Adipose tissue (tissue), 3 donors: Measurements from ENCODE around the gene ASNSD1. TPM values are rescaled to one million over a fixed set of nuclear protein-coding genes. Genes with fewer than 3 reads are reported as not detected.

ENCODE experiments used
- H3K27ac ChIP-seq: one replicate; pipeline ENCODE4 v1.5.1; 2013; ENCODE audit warnings: low read depth, low read length
- WGBS, 3 donors: extraction: QIAGEN DNeasy Blood & Tissue Kit; methylation state at CpG; one replicate each; pipeline ENCODE4 v1.1.7; 2013; 5-methylcytosine and 5-hydroxymethylcytosine counted together
- polyA plus RNA-seq, 3 donors: library from polyadenylated mRNA; stranded (reverse); fragments of 200-250 nt; gene quantifications; one replicate each; pipeline ENCODE4 v1.2.3, GENCODE V29; 2013
- donor health status: healthy with polysubstance abuse.
- donor health status: Bipolar disorder and iron deficiency.
- donor health status: healthy.

The ASNSD1 gene
- 10 to 100 TPM; 18.6 to 59.2 (median 28.0) TPM for polyA plus RNA-seq

DNA sequence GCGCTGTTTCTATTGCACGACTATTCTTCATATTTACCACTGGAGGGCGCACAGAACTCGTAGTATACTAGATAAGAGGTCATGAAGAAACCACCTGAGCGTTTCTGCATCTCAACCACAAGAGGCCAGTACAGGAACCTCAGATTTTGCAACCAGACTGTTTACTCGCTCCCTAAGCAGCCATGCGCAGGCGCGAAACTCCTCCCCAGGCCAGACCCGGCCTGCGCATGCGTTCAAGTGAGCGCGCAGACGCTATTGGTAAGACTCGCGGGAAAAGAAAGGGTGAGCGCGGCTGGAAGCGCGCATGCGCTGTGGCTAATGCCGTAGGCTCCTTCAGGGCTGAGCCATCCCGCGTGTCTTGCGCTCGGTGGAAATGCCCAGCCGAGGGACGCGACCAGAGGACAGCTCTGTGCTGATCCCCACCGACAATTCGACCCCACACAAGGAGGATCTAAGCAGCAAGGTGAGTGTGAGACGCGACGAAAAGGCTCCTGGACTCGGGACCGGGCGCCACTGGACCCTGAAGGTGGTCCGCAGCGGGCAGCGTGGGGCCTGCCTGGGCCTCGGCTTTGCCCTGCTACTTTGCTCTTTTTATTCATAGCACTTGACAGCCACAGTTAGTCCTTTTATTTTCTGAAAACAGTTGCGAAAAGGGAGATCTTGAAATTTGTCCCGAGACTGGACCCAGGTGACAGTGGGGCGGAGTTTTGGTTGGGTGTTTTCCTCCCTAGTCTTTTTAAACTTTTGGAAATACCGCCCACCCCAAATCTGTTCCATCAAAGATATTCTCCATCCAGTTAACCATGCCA, at the start of gene ASNSD1:
Gene ASNSD1, plus strand, starts transcription at position 312 of the 809 bp plus-strand sequence. CDS start 4,674 bp downstream, outside the sequence.
- H3K27ac ChIP-seq = no peak within 1 kb of the TSS
- WGBS, 3 donors = 0% methylated on average over 46 of the region's 46 CpGs

DNA sequence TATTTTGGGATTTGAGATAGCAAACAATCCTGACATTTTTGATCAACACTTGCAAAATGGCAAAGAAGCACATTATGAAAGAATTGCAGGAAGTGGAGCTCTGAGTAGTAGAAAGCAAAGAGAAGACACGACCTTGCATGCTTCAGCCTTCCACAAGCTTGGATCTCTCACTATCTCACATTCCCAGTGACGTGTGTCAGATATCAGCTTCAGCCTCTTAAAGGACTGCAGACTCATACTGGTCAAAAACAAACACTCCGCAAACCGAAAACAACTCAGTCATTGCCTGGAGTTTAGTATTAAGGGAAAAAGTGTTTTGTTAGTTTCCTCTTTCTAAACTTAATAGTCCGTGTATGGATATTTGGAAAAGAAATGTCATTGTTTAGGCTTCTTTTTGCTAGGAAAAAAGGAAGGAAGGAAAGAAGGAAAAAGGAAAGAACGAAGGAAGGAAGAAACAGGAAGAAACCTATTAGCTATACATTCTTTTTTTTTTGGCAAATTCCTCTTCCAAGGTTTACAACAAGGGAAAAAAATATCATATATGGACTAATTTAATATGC, 48.1 kb upstream of the ASNSD1 start:
- 3 to 15% (median 6%) methylated on average over 6 of the region's 6 CpGs for WGBS, 3 donors
- H3K27ac ChIP-seq = no peak overlapping the region

DNA sequence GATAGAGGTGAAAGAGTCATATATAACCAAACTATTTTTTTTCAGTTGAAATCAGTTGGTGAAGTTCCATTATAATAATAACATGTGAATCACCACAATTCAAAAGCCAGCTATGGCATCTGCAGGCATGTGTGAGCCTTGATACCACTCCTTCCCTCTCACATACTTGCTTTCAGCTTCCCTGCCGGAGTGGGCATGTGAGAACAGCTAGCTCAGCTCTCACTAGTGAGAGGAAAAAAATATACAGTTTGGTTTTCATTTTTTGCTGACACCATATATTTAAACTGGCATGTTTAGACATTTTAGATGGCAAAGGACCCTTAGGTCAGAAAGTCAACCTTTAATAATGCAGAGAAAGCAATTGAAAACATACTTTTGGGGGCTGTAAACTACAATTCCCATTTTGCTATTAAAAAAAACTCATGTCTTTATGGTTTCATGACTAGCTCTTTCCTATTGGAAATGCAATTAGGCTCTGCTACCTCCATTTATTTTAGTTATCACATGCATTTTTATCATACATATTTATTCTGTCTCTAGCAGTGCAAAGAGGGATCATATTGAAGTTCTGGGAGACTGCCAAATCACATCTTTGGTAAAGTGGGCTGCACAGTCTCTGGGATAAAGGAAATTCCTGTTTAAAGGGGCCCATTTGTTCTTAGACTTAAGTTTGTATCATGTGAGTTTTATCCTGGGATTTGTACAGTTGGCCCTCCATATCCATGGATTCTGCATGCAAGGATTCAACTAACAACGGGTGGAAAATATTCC, 47.4 kb upstream of the ASNSD1 start:
- H3K27ac ChIP-seq = no peak overlapping the region
- WGBS, 3 donors = 47 to 85% (median 48%) methylated on average over 2 of the region's 2 CpGs

DNA sequence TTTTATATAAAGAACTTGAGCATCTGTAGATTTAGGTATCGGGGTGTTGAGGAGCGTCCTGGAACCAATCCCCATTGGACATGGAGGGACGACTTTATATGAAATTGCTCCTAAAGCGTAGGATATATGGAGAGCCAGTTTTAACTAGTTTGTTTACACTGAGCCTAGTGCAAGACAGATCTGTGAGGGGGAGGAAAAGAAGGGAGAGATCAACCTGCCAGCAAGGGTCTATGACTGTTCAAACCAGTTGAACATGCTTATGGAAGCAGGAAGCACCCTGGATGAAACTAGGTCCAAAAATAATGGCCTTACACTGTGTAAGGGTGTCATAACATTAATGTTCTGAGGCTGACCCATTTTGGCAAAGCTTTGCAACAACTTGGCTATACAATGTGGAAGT, 46.7 kb upstream of the ASNSD1 start:
- 87 to 94% (median 93%) methylated on average over 4 of the region's 4 CpGs for WGBS, 3 donors

DNA sequence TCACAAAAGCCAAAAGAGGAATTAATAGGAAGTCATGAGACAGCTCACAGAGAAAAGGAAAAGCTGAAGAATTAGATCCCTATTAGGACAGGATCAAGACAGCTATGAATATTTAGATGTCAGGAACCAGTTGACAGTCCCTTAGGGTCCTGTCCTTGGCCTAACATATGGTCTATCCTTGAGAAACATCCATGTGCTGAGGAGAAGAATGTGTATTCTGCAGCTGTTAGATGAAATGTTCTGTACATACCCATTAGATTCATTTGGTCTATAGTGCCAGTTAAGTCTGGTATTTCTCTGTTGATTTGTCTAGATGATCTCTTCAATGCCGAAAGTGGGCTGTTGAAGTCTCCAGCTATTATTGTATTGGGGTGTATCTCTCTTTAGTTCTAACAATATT, 43.1 kb upstream of the ASNSD1 start:
- no peak overlapping the region for H3K27ac ChIP-seq
- 0% methylated on average over 1 of the region's 1 CpG for WGBS, 3 donors

More for the DNA sequence above, 46.7 kb upstream of the ASNSD1 start:
- H3K27ac ChIP-seq = no peak overlapping the region

DNA sequence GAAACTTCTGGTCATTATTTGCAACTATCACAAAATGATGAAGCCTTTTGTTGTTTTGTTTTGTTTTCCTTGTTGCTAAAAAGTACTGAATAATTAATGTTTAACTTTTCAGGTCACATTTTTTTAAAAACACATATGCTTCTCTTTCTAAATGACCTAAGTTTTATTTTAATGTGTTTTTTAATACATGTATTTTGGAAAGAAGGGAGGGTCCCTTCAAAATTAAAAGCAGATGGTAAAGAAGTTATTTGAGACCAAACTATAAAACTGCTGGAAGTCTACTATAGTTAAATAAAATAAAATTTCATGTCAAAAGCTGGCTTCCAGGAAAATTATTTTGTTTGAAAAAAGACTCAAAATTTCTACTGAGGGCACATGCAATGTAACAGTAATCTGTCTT, 39.5 kb upstream of the ASNSD1 start:
- no peak overlapping the region for H3K27ac ChIP-seq

DNA sequence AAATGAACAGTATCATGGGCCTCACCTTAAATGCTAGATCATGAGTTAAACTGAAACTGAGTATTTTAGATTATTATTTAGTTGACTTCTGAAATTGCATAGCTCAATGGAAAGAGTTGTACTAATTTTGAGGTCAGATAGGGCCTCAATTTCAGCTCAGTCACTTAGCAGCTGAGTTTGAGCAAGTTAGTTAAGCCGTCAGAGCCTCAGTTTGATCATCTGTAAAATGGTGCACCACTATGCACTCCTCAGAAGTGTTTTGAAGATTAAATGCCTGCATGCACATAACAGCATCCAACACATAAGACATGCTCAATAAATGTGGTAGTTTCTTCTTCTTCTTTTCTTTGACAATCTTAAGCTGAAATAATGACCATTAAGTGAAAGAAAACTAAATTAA, 38.2 kb upstream of the ASNSD1 start:
- 88 to 98% (median 93%) methylated on average over 1 of the region's 1 CpG for WGBS, 3 donors

DNA sequence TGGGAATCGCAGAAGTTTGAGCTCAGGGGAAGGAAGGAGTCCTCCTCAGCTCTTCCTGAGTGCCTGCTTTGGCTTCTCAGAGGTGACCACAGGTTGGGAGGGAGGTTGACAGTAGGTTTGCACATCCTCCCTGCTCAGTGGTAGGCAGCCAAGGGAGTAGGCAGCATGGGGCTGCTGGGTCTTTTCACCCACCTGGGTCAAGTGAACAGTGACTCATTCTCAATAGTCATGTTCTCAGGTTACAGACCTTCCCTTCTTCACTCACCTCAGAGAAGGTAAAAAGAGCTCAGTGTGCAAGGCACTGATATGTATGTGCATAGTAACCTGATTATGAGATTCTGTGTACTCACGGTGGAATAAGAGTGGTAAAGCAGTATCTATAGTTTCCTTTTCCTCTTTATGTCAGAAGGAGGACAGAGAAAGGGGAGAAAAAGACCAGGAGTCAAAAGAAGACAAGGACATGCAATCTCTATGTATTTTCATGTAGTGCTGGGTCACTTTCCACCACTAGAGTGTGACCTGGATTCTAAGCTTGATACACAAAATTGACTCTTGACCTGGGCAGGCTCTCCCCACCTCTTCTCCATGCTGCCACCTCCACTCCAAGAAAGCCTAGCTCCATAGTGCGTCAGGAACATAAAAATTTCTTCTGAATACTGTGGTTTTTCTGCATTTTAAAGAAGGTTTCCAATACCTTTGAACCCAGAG, 36.5 kb upstream of the ASNSD1 start:
- no peak overlapping the region for H3K27ac ChIP-seq
- 70 to 79% (median 72%) methylated on average over 3 of the region's 3 CpGs for WGBS, 3 donors

More for the DNA sequence above, 38.2 kb upstream of the ASNSD1 start:
- no peak overlapping the region for H3K27ac ChIP-seq

DNA sequence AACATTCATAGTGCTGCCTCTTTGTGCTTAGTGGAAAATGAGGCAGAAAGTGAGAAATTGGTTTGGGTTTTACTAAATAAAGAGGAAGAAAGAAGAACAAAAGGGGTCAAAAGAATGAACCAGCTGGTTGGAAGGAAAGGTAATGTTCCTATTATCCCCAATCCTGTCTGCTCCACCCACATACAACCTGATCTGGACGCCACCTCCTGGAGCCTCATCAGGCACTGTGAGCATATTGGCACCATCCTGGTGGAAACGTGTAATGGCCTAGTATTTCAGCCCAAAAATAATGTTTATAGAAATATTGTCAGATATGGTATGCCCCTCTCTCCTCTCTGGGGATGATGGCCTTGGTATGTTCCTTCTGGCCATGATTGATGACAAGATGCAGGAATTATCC, 35.6 kb upstream of the ASNSD1 start:
- no peak overlapping the region for H3K27ac ChIP-seq
- 89 to 100% (median 94%) methylated on average over 2 of the region's 2 CpGs for WGBS, 3 donors

DNA sequence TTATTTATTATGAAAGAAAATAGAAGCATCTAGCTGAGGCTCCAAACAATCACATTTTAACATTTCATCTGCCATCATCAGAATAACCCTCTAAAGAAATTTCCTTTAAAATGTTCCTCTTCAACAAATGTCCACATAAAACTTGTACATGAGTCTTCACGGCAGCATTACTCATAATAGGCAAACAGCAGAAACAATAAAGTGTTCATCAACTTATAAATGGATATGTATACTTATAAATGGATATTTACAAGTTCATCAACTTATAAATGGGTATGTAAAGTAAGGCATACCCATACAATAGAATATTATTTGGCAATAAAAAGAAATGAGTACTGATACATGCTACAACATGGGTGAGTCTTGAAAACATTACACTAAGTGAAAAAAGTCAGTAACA, 33.5 kb upstream of the ASNSD1 start:
- no peak overlapping the region for H3K27ac ChIP-seq
- 91 to 100% (median 97%) methylated on average over 1 of the region's 1 CpG for WGBS, 3 donors

DNA sequence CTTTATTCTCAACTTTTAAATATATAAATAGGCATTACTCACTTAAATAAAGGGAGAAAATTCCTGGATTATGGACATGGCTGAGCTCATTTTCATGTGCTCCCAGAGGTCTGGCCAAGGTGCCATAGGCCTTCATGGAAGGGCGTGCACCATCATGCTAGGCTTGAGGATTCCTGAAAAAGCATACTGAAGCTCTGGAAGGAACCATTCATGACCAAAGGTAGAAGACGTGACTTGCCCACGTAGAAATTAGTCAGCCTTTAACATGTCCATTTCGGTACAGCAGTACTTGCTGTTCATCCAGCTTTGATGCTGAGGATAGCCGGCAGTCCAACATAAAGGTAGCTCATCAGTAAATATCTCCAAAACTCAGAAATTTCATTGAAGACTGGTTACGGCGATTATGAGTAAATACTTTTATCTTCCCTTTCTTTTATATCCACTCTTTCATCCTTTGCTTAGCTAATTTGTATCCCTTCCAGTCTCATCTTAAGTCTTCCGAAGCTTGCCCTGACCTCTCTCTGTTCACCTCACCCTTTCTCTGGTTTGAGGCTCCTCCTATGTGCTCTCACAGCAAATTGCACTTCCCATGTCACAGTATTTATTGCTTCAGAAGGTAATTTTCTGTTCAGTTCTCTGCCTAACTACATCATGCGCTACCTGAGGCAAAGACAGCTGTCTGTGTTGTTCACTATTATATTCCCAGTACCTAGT, 32.3 kb upstream of the ASNSD1 start:
- 89 to 93% (median 89%) methylated on average over 9 of the region's 9 CpGs for WGBS, 3 donors
- no peak overlapping the region for H3K27ac ChIP-seq

DNA sequence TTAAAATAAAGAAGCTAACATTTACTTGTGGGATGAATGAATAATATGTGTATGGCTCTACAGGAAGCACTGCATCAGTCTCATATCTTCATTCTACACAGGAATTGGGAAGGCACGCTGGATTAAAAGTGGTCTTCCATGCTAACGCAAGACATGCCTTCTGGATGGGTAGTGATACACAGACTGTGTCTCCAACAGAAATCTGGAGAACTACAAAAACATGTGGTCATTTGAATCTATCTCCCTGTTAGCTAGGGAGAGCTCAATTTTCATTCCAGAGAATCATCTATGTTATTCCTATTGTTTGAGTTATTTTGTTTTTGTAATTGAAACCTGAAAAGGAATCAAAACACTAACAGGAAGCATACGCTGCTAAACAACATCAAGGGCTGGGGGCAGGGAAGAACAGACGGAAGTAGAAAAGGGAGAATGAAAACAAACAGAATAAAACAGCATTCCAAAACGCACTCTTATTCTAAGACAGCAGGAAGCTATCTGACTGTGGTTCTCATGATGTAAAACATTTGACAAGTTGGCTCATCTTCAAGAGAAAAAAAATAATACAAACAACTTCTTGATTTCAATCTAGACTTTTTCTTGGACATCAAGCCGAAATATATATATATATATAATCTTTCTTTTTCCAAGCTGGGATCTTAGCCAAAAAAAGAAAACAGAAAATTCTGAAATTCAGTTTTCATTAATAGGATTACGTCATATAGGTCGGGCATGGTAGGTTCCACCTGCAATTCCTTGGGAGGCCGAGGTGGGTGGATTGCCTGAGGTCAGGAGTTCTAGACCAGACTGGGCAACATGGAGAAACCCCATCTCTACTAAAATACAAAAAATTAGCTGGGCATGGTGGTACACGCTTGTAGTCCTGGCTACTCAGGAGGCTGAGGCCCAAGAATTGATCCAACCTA, 31.5 kb upstream of the ASNSD1 start:
- 64 to 72% (median 65%) methylated on average over 10 of the region's 10 CpGs for WGBS, 3 donors
- no peak overlapping the region for H3K27ac ChIP-seq

DNA sequence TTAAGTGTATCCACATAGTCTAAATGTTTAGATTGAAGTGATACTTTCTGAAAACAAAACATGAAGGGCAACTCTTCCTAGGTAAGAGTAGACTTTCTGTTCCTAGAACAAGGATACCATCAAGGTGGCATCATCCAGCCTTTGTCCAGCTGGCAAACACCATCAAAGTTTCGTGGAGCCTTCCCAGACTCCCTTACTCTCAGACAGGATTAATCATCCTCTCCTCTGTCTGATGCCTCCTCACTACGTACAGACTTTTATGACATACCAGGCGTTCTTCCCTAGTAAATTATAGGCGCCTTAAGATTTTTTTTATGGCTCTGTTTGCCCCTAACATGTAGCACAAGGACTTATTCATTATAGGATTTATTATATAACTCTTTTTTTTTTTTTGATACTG, 29.4 kb upstream of the ASNSD1 start:
- H3K27ac ChIP-seq = no peak overlapping the region

DNA sequence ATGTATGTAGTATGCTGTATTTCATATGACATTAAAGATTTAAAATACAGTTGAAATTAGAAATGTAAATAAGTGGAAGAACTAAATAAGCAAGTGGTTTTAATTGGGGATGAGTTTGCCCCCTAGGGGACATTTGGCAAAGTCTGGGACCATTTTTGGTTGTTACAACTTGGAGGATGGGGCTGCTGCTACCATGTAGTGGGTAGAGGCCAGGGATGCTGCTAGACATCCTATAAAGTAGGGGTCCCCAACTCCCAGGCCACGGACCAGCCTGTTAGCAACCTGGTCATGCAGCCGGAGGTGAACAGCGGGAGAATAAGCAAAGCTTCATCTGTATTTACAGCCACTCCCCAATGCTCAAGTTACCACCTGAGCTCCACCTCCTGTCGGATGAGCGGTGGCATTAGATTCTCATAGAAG, 27.9 kb upstream of the ASNSD1 start:
- no peak overlapping the region for H3K27ac ChIP-seq
- 65 to 86% (median 83%) methylated on average over 5 of the region's 5 CpGs for WGBS, 3 donors

More for the DNA sequence above, 29.4 kb upstream of the ASNSD1 start:
- WGBS, 3 donors = 81 to 89% (median 86%) methylated on average over 4 of the region's 4 CpGs

DNA sequence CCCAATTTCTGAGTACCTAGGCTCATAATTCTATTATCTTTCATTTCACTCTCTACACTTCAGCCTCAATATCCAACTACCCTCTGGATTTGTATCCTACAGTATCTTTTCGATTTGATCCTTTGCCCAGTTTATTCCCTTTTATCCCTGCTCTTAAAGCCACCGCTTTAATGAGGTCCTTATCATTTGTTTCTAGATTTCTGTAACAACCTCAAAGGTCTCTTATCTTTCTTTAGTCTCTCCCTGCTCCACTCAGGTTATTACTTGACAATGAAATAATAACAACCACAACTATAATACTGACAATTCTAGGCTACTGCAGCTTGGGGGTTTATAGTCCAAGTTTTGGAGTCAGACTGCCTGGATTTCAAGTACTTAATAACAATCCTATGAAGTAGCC, 25.9 kb upstream of the ASNSD1 start:
- H3K27ac ChIP-seq = no peak overlapping the region
- 67 to 83% (median 74%) methylated on average over 2 of the region's 2 CpGs for WGBS, 3 donors

DNA sequence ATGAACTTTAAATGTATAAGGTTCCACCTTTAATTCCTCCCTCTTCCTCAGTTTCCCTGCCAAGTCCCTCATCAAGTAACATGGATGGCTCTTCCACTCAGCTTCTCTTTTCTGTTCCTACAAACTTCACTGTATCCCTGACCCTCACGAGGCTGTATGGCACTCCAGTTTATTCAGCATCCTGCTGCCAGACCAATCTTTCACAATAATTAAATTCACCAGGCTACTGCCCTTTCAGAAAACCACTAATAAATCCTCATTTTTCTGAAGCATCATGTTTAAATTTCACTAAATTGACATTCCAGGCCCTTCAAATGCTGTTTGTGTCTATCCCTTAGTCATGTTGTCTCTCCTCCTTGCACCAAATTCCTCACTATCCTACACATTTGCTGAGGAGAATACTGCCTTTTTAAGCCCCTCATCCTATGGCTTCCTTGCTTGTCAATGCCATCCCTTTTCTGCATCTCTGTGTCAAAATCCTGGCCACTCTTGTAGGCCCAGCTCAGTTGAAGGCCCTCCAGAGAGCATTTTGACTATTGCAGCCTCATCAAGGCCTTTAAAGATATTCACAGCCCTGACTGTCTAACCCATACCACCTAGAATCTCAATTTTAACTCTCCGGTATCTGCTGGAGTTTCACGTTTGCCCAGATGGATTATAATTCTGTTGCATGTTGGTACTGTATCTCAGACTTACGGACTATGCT, 22.8 kb upstream of the ASNSD1 start:
- H3K27ac ChIP-seq = no peak overlapping the region
- 91 to 93% (median 92%) methylated on average over 4 of the region's 4 CpGs for WGBS, 3 donors
